ENCODE data around the gene SPOCK1. TPM values are rescaled to one million over a fixed set of nuclear protein-coding genes. Genes with fewer than 3 reads are reported as not detected.

SPOCK1 gene
- total and polyA plus RNA-seq, 9 of the 15 experiments (the other 6 are each of a cell fraction or from before 2014, with no cell fraction given) = 0.01 to 0.35 (median 0.04) TPM; not detected in 6

GRCh38 chr5:137381555-137381954 lies 117.6 kb downstream of the SPOCK1 start:
- Histone ChIP-seq H2AFZ (ENCODE audit: low read depth, low read length) (no peak overlapping the region), H3K4me2 (ENCODE audit: insufficient read depth, low read length) (no peak overlapping the region), H3K27ac (ENCODE audit: extremely low read depth, low read depth, low read length) (no peak overlapping the region), H3K4me1 (replicated peaks in 1 of 2; ENCODE audit: control insufficient read depth in 2 of 2, insufficient read depth in 2 of 2, low read length in 2 of 2) (no peaks in the 10 kb centered on the region), H4K20me1 (replicated peaks; ENCODE audit: control insufficient read depth, insufficient read depth, low read length) (no peaks in the 10 kb centered on the region), H3K9me3 (replicated peaks; ENCODE audit: control insufficient read depth, insufficient read depth, low read depth, low read length) (no peaks in the 10 kb centered on the region), H3K79me2 (ENCODE audit: control insufficient read depth, insufficient read depth, low read length) (no peaks in the 10 kb centered on the region), H3K36me3 (ENCODE audit: control insufficient read depth, insufficient read depth, low read length) (no peaks in the 10 kb centered on the region), H3K4me3 (no peak overlapping the region), H3K9ac (ENCODE audit: insufficient read depth in 1 of 2, low read depth in 2 of 2, low read length in 2 of 2) (no peak overlapping the region), H3K27me3 (ENCODE audit: control insufficient read depth in 2 of 2, insufficient read depth in 2 of 2, low read length in 2 of 2) (no peaks in the 10 kb centered on the region), H3K9me1 (ENCODE audit: control insufficient read depth, insufficient read depth, low read length) (no peaks in the 10 kb centered on the region)
- POLR2A ChIA-PET = no interaction called here
- DNase-seq (ENCODE audit: extremely low read depth in 1 of 4, low spot score in 3 of 4) (no peak), FAIRE-seq (no peak), ATAC-seq (no peak)
- in situ Hi-C loops (cut with MboI) (no loop called here), intact Hi-C loops (cut with micrococcal nuclease) (no loop called here)
- CTCF ChIA-PET (ENCODE audit: low intra/inter-chr PET ratio) = no interaction called here
- no TSS peak for BruUV-seq (replicated peaks)
- WGBS (ENCODE audit: insufficient coverage, low coverage, missing lambda C conversion rate) = 0% methylated on average over 1 of the region's 1 CpG
- TF ChIP-seq, protein P1, sequence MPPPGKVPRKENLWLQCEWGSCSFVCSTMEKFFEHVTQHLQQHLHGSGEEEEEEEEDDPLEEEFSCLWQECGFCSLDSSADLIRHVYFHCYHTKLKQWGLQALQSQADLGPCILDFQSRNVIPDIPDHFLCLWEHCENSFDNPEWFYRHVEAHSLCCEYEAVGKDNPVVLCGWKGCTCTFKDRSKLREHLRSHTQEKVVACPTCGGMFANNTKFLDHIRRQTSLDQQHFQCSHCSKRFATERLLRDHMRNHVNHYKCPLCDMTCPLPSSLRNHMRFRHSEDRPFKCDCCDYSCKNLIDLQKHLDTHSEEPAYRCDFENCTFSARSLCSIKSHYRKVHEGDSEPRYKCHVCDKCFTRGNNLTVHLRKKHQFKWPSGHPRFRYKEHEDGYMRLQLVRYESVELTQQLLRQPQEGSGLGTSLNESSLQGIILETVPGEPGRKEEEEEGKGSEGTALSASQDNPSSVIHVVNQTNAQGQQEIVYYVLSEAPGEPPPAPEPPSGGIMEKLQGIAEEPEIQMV (tag; conservative IDR thresholded peaks at IDR 0.05; ENCODE audit: low read depth) = no peak
- TF ChIP-seq ZFP36 (IDR thresholded peaks at IDR 0.05; ENCODE audit: low read depth, low read length, partially characterized antibody) = peak; percentile 68

- CTCF ChIA-PET (ENCODE audit: low intra/inter-chr PET ratio) = no interaction called here
Observed at GRCh38 chr5:137379555-137380286, 119.4 kb downstream of the SPOCK1 start.

More at GRCh38 chr5:137379555-137380286, 119.4 kb downstream of the SPOCK1 start:
- no peaks in the 10 kb centered on the region for H3K9me3 ChIP-seq (replicated peaks; ENCODE audit: control insufficient read depth, insufficient read depth, low read depth, low read length)
- FAIRE-seq (no peak), ATAC-seq (no peak), DNase-seq (ENCODE audit: extremely low read depth in 1 of 4, low spot score in 3 of 4) (no peak)
- H3K36me3 ChIP-seq (ENCODE audit: control insufficient read depth, insufficient read depth, low read length) = no peaks in the 10 kb centered on the region
- no peak for TF ChIP-seq TBP (optimal IDR thresholded peaks at IDR 0.05; ENCODE audit: low read depth, low read length)
- no peaks in the 10 kb centered on the region for H3K4me1 ChIP-seq (replicated peaks in 1 of 2; ENCODE audit: control insufficient read depth in 2 of 2, insufficient read depth in 2 of 2, low read length in 2 of 2)
- H3K27ac ChIP-seq (ENCODE audit: extremely low read depth, low read depth, low read length) = no peak overlapping the region
- H4K20me1 ChIP-seq (replicated peaks; ENCODE audit: control insufficient read depth, insufficient read depth, low read length) = no peaks in the 10 kb centered on the region
- H3K9me1 ChIP-seq (ENCODE audit: control insufficient read depth, insufficient read depth, low read length) = no peaks in the 10 kb centered on the region
- H3K79me2 ChIP-seq (ENCODE audit: control insufficient read depth, insufficient read depth, low read length) = no peaks in the 10 kb centered on the region
- H3K4me3 ChIP-seq = no peak overlapping the region
- H2AFZ ChIP-seq (ENCODE audit: low read depth, low read length) = no peak overlapping the region
- in situ Hi-C loops (cut with MboI) = no loop called here
- intact Hi-C loops (cut with micrococcal nuclease) = no loop called here
- no TSS peak for BruUV-seq (replicated peaks)
- H3K27me3 ChIP-seq (ENCODE audit: control insufficient read depth in 2 of 2, insufficient read depth in 2 of 2, low read length in 2 of 2) = no peaks in the 10 kb centered on the region
- H3K9ac ChIP-seq (ENCODE audit: insufficient read depth in 1 of 2, low read depth in 2 of 2, low read length in 2 of 2) = no peak overlapping the region
- H3K4me2 ChIP-seq (ENCODE audit: insufficient read depth, low read length) = no peak overlapping the region
- POLR2A ChIA-PET = interaction anchor here (0.5 kb wide), 1 partner anchor 137 kb away, joined by 3 read pairs; no protein-coding TSS in a partner anchor
- WGBS (ENCODE audit: insufficient coverage, low coverage, missing lambda C conversion rate) = 2% methylated on average over 5 of the region's 5 CpGs
